Renal cortical epithelial cell (primary cell): ENCODE data around the gene PTPRO. TPM values are rescaled to one million over a fixed set of nuclear protein-coding genes. Genes with fewer than 3 reads are reported as not detected.

Experiments used
- DNase-seq: peaks from one replicate; pipeline ENCODE4 v3.0.0-alpha.2; 2011; ENCODE audit warnings: low read depth
- total RNA-seq: library from RNA; depleted of rRNA; stranded (reverse); fragments of >200 nt; gene quantifications from 2 replicates; pipeline ENCODE4 v1.2.3, GENCODE V29; 2014

Gene PTPRO
- 0.45 and 0.69 TPM in 2 replicates for total RNA-seq

GRCh38 chr12:15322164-15323061 is at the start of gene PTPRO:
TSS of gene PTPRO (plus strand) at chr12:15322508.
- no peak for DNase-seq

DNA sequence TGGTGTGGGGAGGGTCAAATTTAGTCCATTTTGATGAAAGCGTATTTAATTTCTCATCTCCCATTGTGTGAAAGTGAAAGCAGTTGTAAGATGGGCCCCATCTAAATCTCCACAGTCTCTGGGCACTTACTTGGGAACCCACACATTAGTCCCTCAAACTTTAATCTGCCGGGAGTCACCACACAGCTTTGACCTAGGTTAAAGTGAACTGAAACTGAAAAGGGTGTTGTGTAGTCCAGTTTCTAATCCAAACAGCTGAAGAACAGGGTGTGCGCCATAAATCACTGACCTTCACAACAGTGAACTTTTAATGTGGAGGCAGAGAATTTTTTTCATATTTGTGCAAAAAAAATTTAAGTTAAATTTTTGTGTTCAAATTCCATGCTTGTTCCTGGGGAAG is 48.4 kb upstream of the PTPRO start:
- peak; percentile 7 for DNase-seq

- peak; percentile 46 for DNase-seq
Measured at GRCh38 chr12:15274561-15274967, 47.7 kb upstream of the PTPRO start.

DNA sequence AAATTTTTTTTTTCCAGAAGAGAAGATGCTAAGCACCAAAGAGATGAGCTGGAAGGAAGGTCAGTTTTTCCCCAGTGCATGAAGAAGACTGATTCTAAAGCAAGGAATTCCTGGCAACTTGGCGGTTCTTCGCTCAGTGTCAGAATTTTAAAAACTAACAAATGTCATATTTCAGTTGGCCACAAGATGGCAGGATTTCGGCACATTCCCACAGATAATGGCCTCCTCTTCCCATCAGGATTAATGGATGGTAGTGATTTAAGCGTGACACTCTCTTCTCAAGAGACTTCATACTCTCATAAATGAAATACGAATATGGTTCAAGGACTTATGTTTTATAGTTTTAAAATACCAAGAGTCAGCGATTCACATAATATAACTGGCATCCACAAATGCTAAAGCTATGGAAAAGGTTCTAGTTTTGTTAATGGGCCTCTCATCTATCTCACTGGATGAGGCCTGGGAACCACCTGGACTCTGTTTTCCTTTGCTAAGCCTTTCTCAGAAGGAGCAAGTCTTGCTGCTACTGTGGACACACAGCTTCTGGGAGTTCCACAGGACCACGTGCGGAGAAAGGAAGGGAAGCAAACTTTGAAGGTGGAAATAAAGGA is 46.1 kb upstream of the PTPRO start:
- DNase-seq, result peak; percentile 40

- peak; percentile 68 for DNase-seq
Measured at GRCh38 chr12:15278816-15279658, 43.3 kb upstream of the PTPRO start.

GRCh38 chr12:15280930-15281329 is 41.4 kb upstream of the PTPRO start:
- DNase-seq, result no peak

GRCh38 chr12:15289192-15289591 is 33.1 kb upstream of the PTPRO start:
- no peak for DNase-seq

DNA sequence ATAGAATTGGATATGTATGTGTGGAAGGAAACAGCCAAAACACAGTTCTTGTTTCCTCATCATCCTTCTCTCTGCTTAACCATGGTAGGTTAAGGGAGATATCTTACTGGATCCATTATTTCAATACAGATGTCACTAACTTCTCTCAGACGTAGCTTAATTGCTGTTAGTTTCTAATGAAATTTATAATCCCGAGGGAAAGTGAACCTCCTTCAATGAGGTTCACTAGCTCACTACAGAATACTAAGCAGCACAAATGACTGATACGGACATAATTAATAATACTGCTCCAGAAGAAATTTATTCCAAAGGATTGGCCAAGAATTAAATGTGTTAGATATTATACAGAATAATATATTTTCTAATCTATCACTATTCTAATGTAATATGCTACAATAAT is 28.6 kb upstream of the PTPRO start:
- no peak for DNase-seq

- DNase-seq, result no peak
Measured at GRCh38 chr12:15299947-15300346, 22.4 kb upstream of the PTPRO start.

DNA sequence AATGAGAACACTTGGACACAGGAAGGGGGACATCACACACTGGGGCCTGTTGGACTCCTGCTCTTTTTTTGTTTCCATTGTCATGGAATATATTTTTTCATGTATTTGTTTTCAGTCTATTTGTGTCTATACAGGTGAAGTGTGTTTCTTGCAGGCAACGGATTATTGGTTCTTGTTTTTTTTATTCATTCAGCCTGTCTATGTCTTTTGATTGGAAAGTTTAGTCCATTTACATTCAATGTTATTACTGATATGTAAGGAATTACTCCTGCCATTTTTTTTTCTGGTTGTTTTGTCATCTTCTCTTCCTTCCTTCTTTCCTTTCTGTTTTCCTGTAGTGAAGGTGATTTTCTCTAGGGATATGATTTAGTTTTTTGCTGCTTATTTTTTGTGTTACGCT is 18.0 kb upstream of the PTPRO start:
- no peak for DNase-seq

DNA sequence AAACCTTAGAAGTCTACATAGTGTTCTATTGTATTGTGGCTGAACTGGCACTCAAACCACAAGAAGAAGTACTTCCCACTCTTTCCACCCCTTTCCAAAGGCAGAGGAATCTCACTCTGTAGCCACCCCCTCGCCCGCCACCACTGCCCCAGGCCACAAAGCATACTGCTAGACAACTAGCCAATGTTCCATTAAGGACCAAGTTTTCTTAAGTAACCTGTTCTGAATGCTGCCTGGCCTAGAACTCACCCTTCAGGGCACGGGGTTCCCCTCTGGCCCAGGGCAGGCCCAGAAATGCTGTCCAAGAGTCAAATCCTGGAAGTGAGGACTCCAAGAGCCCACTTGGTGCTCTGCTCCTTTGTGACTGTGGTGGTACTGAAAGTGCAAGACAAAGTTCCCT is 15.7 kb upstream of the PTPRO start:
- DNase-seq, result no peak

- DNase-seq, result no peak
Measured at GRCh38 chr12:15307079-15307478, 15.2 kb upstream of the PTPRO start.

DNA sequence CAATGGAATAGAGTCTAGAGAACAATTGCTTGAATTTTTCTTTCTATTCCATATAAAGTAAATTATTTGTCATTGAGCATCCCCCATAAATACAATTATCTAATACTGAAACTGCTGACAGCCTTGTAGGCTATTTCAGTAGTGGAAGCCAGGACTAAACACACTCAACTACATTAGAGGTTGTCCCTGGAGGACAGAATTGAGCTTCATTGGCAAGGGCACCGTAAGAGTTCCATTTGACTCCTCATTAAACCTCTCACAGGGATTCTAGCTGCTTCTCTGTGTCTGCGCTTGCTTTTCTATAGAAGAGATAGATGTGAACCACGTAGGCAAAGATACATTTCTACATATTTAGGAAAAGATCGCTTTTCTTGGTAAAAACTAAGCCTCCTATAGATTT is 3.5 kb upstream of the PTPRO start:
- no peak for DNase-seq

- no peak for DNase-seq
Measured at GRCh38 chr12:15320881-15321280, 1.4 kb upstream of the PTPRO start.

- DNase-seq, result peak; percentile 26
Measured at GRCh38 chr12:15323480-15323879, 1.2 kb downstream of the PTPRO start.

DNA sequence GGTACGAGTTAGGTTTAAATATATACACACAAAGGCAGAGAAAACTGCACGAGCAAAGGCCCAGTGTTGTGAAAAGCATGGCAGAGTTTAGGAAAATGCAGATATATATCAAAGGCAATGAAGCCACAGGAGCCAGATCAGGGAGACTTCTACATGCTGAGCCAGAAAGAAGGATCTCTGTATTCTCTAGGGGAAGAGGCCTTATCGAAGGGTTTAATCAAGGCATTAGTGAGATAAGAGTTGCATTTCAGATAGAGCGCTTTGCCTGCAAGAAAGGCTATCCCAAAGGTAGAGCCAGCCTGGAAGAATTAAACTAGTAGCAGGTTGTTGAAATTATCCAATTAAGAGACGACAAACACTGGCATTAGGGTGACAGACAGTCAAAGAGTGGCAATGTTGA is 7.6 kb downstream of the PTPRO start:
- no peak for DNase-seq

DNA sequence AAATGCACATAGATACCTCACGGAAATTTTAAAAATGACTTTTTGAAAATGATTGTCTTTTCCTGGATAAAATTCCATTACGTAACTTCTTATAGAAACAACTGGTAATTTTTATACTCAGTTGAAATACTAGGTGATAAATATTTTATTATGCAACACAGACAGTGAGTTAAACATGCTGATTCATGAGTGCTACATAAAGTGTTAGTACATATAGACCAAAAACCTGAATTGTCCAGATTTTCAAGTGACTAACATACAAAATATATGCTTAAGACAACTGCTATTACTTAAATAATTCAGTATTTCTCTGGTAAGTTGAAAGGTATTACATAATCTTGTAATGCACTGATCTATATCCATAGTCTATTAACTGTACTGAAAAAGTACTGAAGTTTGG is 11.9 kb downstream of the PTPRO start:
- no peak for DNase-seq

- no peak for DNase-seq
Measured at GRCh38 chr12:15335959-15336358, 13.7 kb downstream of the PTPRO start.

DNA sequence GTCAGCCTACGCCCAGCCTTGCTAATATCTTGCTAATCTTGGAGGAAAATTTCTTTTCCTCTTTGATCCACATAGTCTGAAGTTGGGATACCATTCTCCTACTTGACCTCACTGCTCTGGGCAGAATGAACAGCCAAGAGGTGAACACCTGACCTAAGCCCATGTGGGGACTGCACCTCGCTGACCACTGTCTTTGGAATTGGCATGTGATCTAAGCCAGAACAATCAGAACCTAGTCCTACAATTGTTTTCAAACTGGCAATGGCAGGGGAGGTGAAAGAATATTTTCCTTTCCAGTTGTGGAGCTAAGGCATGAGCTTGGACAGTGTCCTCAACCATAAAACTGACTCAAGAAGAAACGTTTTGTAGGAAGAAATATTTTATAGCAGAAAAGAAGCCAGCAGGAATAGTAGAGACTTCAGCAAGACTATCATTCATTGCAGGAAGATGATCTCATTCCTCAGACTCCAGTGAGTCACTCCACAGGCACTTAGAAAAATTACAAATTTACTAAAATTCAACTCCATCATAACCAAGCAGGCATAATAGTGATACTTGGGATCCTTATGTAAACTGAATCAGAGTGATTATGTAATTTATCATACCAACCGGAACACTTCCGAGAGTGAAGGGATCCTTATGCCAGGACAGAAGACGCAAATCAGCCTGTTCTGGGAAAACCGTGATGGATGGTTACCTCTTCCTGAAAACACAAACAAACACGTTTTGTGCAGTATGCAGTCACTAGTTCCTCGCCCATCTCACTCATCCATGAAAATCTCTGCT is 14.7 kb downstream of the PTPRO start:
- peak; percentile 95 for DNase-seq

- no peak for DNase-seq
Measured at GRCh38 chr12:15341371-15341770, 19.1 kb downstream of the PTPRO start.

DNA sequence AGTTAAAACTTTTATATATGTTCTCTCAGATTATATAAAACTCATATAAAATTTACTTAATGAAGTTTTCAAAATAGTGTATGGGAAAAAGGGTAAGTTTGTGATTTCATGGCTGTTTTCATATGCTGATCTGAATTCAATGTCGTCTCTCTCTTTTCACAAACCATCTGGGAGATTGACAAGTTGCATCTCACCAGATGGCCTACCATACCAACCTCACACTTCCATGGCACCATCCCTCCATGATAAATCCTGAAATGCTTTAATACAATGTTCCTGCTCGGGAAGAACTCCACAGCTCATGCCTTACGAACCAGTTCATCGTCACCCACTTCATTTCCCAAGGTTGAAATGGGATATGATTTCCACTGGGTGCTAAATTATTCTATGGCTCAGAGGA is 22.3 kb downstream of the PTPRO start:
- no peak for DNase-seq

- DNase-seq, result peak; percentile 4
Measured at GRCh38 chr12:15346488-15346887, 24.2 kb downstream of the PTPRO start.
